Measurements from ENCODE around the gene ZMIZ1. TPM values are rescaled to one million over a fixed set of nuclear protein-coding genes. Genes with fewer than 3 reads are reported as not detected.

The ZMIZ1 gene
- total RNA-seq, 2 experiments from 2014 or later: 27.3 to 28.2 TPM

GRCh38 chr10:79130846-79131245 is 62.1 kb downstream of the ZMIZ1 start:
- Mint-ChIP-seq H3K27ac (no peak overlapping the region), H3K36me3 (no peaks in the 10 kb centered on the region), H3K27me3 (no peaks in the 10 kb centered on the region), H3K9me3 (no peaks in the 10 kb centered on the region), H3K4me3 (no peak overlapping the region), H3K4me1 (peaks cover 15% of the 10 kb centered on the region)
- no peak for DNase-seq

GRCh38 chr10:79131836-79132631 is 63.3 kb downstream of the ZMIZ1 start:
- H3K9me3 Mint-ChIP-seq: no peaks in the 10 kb centered on the region
- no peaks in the 10 kb centered on the region for H3K36me3 Mint-ChIP-seq
- H3K4me3 Mint-ChIP-seq: no peak overlapping the region
- no peak overlapping the region for H3K27ac Mint-ChIP-seq
- H3K27me3 Mint-ChIP-seq: no peaks in the 10 kb centered on the region
- peaks cover 25% of the 10 kb centered on the region for H3K4me1 Mint-ChIP-seq
- DNase-seq: no peak

DNA sequence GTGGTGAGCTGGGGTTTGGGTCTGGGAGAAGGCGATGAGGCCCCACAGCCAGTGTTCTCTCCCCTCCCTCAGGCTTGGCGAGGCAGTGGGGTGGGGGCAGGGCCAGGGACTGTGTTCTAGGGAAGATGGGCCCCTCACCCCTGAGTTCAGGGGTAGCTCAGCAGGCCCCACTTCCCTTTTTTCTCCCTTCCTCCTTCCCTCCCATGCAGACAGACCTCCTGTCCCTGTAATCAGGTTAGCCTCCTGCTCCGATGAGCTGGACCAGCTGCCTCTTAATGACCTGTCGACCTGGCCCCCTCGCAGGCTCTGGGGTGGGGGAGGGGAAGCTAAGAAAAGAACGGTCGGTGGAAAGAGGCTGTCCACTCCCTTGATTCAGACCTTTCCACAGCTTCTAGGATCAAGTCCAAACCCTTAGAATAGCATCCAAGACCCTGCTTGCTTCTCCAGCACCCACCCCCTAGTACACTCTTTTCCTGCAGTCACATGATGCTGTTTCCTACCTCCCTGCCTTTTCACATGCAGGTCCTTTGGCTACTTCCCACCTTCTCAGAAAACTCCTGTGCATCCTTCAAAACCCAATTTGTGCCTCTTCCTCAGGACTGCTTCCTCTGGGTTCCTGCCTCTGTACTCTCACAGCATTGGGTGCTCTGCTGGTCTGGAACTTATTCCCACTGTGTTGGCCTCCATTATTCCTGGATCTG is 64.1 kb downstream of the ZMIZ1 start:
- no peak overlapping the region for H3K27ac Mint-ChIP-seq
- DNase-seq: no peak
- no peaks in the 10 kb centered on the region for H3K9me3 Mint-ChIP-seq
- no peaks in the 10 kb centered on the region for H3K27me3 Mint-ChIP-seq
- H3K4me3 Mint-ChIP-seq: no peak overlapping the region
- H3K36me3 Mint-ChIP-seq: no peaks in the 10 kb centered on the region
- peaks cover 30% of the 10 kb centered on the region for H3K4me1 Mint-ChIP-seq

DNA sequence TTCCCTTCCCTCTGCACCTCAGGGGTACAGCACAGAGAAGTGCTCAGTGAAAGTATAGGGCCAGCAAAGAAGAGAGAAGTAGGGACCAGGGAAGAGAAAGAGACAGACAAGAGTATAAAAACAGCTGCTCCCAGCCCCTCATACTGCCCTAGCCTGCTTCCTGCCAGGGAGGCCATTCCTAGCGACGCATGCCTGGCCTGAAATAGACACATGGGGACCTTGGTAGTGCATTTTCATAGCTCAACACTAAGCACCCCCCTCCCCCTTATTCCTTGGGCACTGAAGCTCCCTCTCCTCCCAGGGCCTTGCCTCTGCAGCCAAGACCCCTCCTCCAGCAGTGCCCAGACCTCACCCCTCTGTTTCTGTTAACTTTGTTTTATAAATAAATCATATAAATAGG is 64.7 kb downstream of the ZMIZ1 start:
- Mint-ChIP-seq H3K9me3 (no peaks in the 10 kb centered on the region), H3K4me3 (no peak overlapping the region), H3K36me3 (no peaks in the 10 kb centered on the region), H3K27ac (no peak overlapping the region), H3K4me1 (peaks cover 34% of the 10 kb centered on the region), H3K27me3 (no peaks in the 10 kb centered on the region)
- no peak for DNase-seq

DNA sequence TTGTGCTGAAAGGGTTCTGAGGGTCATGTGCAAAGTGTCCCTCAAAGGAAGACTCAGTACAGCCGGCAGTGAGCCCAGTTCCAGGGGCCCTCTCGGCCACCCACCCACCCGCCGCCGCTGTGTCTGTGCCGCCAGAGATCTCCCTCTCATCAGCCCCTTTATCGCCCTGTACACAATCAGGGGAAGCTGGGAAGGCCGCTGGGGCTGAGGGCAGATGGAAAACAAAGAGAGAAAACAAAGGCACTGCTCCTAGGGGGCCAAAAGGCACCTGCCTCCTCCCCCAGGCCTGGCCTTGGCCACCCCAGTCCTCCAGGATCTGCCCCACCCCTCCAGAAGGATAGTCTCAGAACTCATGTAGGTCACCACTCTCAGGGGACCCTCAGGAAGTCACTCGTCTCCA is 67.0 kb downstream of the ZMIZ1 start:
- DNase-seq: no peak
- Mint-ChIP-seq H3K27me3 (no peaks in the 10 kb centered on the region), H3K4me3 (no peak overlapping the region), H3K27ac (peak overlapping the region; percentile 92), H3K4me1 (peaks cover 35% of the 10 kb centered on the region), H3K9me3 (no peaks in the 10 kb centered on the region), H3K36me3 (no peaks in the 10 kb centered on the region)

GRCh38 chr10:79136236-79137005 is 67.7 kb downstream of the ZMIZ1 start:
- Mint-ChIP-seq H3K4me1 (peaks cover 39% of the 10 kb centered on the region), H3K9me3 (no peaks in the 10 kb centered on the region), H3K4me3 (peak overlapping the region; percentile 65), H3K27me3 (no peaks in the 10 kb centered on the region), H3K27ac (peak overlapping the region; percentile 92), H3K36me3 (no peaks in the 10 kb centered on the region)
- DNase-seq: no peak

- peak overlapping the region; percentile 74 for H3K4me3 Mint-ChIP-seq
- H3K4me1 Mint-ChIP-seq: peaks cover 37% of the 10 kb centered on the region
- no peak for DNase-seq
- peak overlapping the region; percentile 87 for H3K27ac Mint-ChIP-seq
- no peaks in the 10 kb centered on the region for H3K9me3 Mint-ChIP-seq
- H3K36me3 Mint-ChIP-seq: no peaks in the 10 kb centered on the region
- H3K27me3 Mint-ChIP-seq: no peaks in the 10 kb centered on the region
These were observed 68.6 kb downstream of the ZMIZ1 start for GRCh38 chr10:79137300-79137756.

DNA sequence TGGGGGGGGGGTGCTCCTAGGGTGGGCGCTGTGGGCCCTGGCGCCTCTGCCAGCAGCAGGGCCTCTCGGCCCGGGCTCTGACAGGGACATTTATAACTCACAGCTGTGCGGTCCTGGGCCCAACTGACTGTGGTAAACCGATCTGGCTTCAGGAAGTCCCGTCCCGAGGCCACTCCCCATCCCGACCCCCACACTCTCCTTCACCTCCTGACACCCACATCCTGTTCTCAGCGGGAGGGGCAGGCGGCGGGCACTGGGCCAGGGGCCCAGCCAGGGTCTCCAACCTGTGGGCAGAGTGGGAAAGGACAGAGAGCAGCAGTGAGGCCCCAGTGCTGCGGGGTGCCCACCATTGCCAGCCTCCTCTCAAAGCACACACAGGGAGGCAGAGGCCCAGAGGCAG is 69.1 kb downstream of the ZMIZ1 start:
- H3K9me3 Mint-ChIP-seq: no peaks in the 10 kb centered on the region
- peaks cover 37% of the 10 kb centered on the region for H3K4me1 Mint-ChIP-seq
- H3K27me3 Mint-ChIP-seq: no peaks in the 10 kb centered on the region
- H3K4me3 Mint-ChIP-seq: peak overlapping the region; percentile 74
- H3K27ac Mint-ChIP-seq: peak overlapping the region; percentile 87
- peak; percentile 67 for DNase-seq
- no peaks in the 10 kb centered on the region for H3K36me3 Mint-ChIP-seq

DNA sequence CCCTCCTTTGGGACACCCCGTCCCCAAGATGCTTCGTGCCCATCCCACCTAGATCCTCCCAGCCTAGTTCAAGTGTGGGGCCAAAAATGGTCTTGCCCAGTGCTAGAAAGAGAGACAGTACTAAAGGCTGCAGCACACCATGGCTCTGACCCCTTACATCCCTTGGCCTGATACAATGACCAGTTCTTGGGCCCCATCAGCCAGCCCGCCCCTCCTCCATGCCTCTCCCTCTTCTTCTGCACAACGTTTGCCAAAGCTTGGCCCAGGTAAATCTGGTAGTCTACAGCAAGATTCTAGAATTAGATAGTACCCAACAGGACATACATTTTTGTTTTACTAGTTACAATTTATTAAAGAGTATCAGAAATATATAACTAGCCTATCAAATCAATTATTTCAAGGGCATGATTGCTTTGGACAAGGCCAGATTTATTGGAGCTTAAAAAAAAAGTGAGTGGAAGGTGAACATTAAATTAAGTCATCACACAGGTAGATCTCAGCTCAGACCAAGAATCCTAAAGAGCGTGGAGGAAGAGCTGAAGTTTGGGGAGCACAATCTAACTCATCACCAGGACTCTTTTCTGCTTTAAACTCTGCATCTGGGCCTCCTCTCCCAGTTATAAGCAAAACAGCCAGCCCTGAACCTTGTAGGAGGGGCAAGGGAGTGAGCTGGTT is 69.8 kb downstream of the ZMIZ1 start:
- Mint-ChIP-seq H3K9me3 (no peaks in the 10 kb centered on the region), H3K4me3 (no peak overlapping the region), H3K27me3 (no peaks in the 10 kb centered on the region), H3K36me3 (no peaks in the 10 kb centered on the region), H3K27ac (no peak overlapping the region), H3K4me1 (peaks cover 37% of the 10 kb centered on the region)
- DNase-seq: no peak

DNA sequence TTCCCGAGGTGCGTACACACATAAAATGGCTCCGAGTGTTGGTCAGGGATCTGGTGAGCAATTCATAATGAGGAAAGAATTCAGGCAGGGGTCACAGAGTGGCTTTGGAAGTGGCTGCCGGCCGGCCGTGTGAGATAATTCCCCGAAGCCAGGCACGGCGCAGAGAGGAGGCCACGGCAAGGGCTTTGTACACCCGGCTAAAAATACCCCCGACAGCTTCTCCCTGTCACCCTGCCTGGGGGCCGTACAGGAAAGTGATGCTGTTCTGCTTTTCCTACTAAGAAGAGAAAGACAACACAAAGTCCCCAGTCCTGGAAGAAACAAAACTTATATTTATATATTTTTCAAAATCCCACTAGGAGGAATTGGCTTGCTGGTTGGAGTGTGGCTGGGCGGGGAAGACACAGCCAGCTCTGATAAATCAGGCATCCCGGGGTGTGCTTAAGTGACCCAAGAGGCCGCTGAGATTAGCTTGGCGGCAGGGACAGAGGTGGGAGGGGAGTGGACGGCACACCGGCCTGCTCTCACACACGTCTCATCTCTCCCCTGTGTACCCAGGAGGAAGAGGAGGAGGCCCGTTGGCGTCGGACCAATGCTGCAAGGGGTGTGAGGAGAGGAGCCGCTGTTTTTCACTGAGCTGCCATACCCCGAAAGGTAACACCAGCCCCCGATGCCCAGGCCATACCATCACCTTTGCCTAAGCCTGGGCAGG is 70.5 kb downstream of the ZMIZ1 start:
- Mint-ChIP-seq H3K4me3 (no peak overlapping the region), H3K27ac (no peak overlapping the region), H3K9me3 (no peaks in the 10 kb centered on the region), H3K36me3 (no peaks in the 10 kb centered on the region), H3K27me3 (no peaks in the 10 kb centered on the region), H3K4me1 (peaks cover 40% of the 10 kb centered on the region)
- no peak for DNase-seq

DNA sequence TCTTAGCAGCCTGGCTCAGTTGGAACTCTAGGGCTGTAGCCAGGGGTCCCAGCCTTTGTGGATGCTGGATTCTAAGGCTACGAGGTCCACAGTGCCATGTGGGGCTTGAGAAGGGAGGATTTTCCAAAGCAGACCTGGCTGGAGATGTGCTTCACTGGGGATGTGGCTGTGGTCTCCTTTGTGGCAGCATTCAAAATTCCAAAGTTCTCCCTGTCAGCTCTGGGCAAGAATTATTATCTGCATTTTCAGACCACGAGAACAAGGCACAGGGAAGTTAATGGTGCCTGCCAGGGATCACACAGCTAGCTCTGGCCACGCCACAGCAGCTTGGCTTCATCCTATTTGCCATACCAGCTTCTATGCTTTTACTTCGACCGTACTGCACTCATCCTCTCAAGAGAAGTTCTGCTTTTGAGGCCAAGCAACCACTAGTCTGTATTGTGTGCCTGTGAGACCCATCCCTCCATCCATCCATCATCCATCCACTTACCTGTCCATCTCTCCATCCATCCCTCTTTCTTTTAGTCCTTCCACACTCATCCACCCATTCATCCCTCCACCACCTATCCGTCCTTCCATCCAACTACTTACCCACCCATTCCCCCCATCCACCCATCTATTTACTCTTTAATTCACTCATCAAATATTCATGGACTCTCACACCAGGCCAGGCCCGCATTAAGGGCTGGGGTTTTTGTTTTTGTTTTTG is 71.5 kb downstream of the ZMIZ1 start:
- no peak for DNase-seq
- no peaks in the 10 kb centered on the region for H3K36me3 Mint-ChIP-seq
- H3K9me3 Mint-ChIP-seq: no peaks in the 10 kb centered on the region
- H3K27me3 Mint-ChIP-seq: no peaks in the 10 kb centered on the region
- no peak overlapping the region for H3K4me3 Mint-ChIP-seq
- H3K4me1 Mint-ChIP-seq: peaks cover 49% of the 10 kb centered on the region
- no peak overlapping the region for H3K27ac Mint-ChIP-seq

DNA sequence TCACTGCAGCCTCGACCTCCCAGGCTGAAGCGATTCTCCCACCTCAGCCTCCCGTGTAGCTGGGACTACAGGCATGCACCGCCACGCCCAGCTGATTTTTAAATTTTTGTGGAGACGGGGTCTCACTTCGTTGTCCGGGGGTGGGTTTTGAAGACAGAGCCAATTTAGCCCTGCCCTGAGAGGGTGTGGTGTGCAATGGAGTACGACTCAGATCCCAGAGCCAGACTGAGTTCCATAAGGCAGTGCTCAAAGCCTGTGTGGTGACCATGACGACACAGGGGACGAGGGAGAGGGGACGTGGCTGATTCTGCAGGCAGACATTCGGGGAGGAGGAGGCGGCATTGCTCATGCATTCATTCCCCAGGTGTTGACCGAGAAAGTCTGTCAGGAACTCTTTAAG is 72.1 kb downstream of the ZMIZ1 start:
- Mint-ChIP-seq H3K9me3 (no peaks in the 10 kb centered on the region), H3K27ac (no peak overlapping the region), H3K36me3 (no peaks in the 10 kb centered on the region), H3K4me1 (peaks cover 50% of the 10 kb centered on the region), H3K4me3 (no peak overlapping the region), H3K27me3 (no peaks in the 10 kb centered on the region)
- DNase-seq: no peak

GRCh38 chr10:79142064-79142491 is 73.3 kb downstream of the ZMIZ1 start:
- no peaks in the 10 kb centered on the region for H3K9me3 Mint-ChIP-seq
- DNase-seq: no peak
- peaks cover 50% of the 10 kb centered on the region for H3K4me1 Mint-ChIP-seq
- H3K27ac Mint-ChIP-seq: no peak overlapping the region
- H3K36me3 Mint-ChIP-seq: no peaks in the 10 kb centered on the region
- no peaks in the 10 kb centered on the region for H3K27me3 Mint-ChIP-seq
- H3K4me3 Mint-ChIP-seq: no peak overlapping the region

Data from activated naive CD8-positive, alpha-beta T cell treated with anti-CD3 and anti-CD28 coated beads for 36 hours (primary cell).